NCI-H128 (cell line): Measurements from ENCODE around the gene GAS5.
"Not testable (repeated sequence)": the region's sequence is repeated elsewhere in the genome, so short reads cannot be mapped to it uniquely, and the experiment has no call there.

Experiments used
- DNase-seq: peaks from one replicate; lab custom pipeline; 2025; ENCODE audit not compliant: unreplicated experiment; lab: John Stamatoyannopoulos, UW

Gene GAS5

GRCh38 chr1:173870252-173871075 is 2.7 kb upstream of the GAS5 start:
- DNase-seq = no peak

GRCh38 chr1:173869021-173869359 is 1.2 kb upstream of the GAS5 start:
- no peak for DNase-seq

GRCh38 chr1:173868266-173869020 is 654 bp upstream of the GAS5 start, which contains the start of gene ZBTB37:
Gene ZBTB37 (plus strand): TSS chr1:173868380. CDS start chr1:173870226, 1,846 bp downstream.
- DNase-seq = peak; percentile 68

- no peak for DNase-seq
Observed at GRCh38 chr1:173867141-173867752, 542 bp downstream of the GAS5 start.

GRCh38 chr1:173866413-173867115 is 1.2 kb downstream of the GAS5 start:
- DNase-seq = no peak

- no peak for DNase-seq
Observed at GRCh38 chr1:173865468-173866164, 2.2 kb downstream of the GAS5 start.

- DNase-seq = no peak
Observed at GRCh38 chr1:173864179-173864867, 3.5 kb downstream of the GAS5 start.

GRCh38 chr1:173863224-173864161 is 4.3 kb downstream of the GAS5 start:
- DNase-seq = no peak

GRCh38 chr1:173862769-173863223 is 5.0 kb downstream of the GAS5 start:
- no peak for DNase-seq

GRCh38 chr1:173862146-173862768 is 5.5 kb downstream of the GAS5 start:
- DNase-seq = not testable (repeated sequence)

- no peak for DNase-seq
Observed at GRCh38 chr1:173861731-173862145, 6.1 kb downstream of the GAS5 start.

GRCh38 chr1:173860065-173860464 is 7.7 kb downstream of the GAS5 start:
- no peak for DNase-seq

GRCh38 chr1:173859547-173859946 is 8.2 kb downstream of the GAS5 start:
- DNase-seq = not testable (repeated sequence)

- no peak for DNase-seq
Observed at GRCh38 chr1:173857363-173857917, 10.3 kb downstream of the GAS5 start.

- DNase-seq = no peak
Observed at GRCh38 chr1:173856903-173857302, 10.9 kb downstream of the GAS5 start.

- no peak for DNase-seq
Observed at GRCh38 chr1:173856014-173856413, 11.8 kb downstream of the GAS5 start.

- no peak for DNase-seq
Observed at GRCh38 chr1:173853074-173853473, 14.7 kb downstream of the GAS5 start.

GRCh38 chr1:173852105-173852504 is 15.7 kb downstream of the GAS5 start:
- DNase-seq = no peak
